GM19467 (cell line): ENCODE measurements around the gene ARID1B.
A peak's percentile ranks its signal among the peaks of the same experiment; 100 is the strongest.

Source experiments
- ATAC-seq: cut with Tn5 transposase; IDR thresholded peaks from one replicate; pipeline ENCODE4 v1.9.1; 2021; ENCODE audit warnings: mild to moderate bottlenecking, moderate library complexity; ENCODE audit not compliant: unreplicated experiment

Gene ARID1B

DNA sequence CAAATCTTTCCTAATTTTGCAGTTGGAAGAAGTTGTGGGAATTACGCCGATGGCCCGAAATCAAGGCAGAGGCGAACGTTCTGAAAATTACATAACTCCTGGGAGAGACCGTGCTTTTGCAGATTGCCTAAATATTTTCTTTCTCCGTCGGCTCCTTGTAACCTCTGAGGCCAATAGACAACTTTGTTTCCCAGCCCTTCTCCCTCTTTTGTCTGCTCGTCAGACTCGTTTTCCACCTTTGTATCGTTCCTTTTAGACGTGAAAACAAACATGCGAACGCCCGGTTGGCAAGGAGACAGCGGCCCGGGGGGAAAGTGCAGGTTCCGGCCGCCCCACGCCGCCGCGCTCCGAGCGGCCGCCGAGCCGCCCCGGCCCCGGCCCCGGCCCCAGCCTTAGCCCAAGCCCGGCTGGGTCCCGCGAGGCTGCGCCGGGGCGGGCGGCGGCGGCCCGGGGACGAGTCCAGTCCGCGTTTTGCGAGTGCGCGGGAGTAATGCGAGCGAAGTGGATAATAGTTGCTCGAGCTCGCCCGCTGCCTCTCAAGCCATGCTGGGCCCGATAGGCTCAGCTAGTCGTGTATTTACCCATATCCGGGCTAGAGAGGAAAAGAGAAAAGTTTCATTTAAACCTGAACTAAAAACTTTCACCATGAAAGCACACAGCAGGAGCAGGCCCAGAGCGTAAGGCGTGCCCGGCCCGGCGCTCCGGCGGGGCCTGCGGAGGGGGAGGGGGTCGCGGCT lies at the start of gene ARID1B:
Gene ARID1B (plus strand): TSS at position 539 of the 737 bp plus-strand sequence. CDS start 303 bp downstream, outside the sequence.
- peak; percentile 53 for ATAC-seq

DNA sequence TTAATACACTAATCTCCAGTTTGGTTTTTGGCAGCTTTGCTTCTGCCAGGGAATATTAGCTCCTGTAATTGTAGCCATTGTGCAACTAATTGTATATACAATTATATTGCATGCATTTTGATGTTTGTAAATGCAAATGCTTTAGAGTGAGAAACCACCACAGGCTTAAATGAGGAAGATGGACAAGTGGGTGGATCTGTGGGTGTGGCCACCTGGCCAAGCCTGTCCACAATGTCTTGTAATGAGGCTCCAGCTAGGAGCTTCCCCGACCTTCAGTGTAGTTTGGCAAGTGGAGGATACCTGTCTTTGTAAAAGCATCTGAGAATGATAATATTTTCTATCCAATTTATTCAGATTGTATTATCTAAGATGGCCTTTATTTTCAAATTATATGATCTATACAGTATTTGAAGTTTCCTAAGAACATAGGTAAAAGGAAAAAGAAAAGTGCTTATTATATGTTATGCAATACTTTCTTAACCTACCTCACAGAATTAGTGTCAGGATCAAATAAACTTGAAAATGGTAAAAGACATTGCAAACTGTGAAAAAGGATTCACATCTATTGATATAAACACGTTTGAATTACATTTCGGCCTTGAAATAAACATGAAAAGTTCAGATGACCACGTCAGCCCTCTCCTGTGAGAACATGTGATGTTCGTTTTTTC lies 49.3 kb upstream of the ARID1B start:
- ATAC-seq = no peak

DNA sequence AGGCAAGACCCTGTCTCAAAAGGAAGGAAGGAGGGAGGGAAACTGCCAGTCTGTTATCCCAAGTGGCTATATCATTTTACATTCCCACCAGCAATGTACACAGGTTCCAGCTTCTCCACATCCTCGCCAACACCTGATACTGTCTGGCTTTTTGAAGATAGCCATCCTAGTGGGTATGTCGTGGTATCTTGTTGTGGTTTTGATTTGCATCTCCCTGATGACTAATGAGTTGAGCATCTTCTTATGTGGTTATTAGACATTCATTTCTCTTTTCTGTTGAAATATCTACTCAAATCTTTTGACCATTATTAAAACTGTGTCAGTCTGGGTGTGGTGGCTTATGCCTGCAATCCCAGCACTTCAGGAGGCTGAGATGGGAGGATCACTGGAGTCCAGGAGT lies 47.9 kb upstream of the ARID1B start:
- ATAC-seq = no peak

DNA sequence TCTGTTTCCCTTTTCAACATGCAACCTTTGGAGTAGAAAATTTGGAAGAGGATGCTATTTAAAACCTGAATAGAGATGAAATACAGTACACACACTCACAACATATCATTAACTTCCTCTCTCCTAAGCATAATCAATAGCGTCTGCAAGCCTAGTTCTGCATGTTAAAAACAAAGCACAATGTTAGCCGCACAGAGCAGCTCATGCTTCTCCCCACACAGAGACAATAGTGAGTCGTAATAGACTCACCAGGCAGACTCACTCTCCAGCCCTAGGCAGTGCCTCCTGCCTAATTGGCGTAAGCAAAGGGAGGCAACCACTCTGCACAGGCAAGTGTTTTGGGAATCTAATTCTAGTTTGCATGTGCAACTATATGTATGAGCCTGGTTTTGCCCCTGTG lies 45.8 kb upstream of the ARID1B start:
- ATAC-seq = no peak

GRCh38 chr6:156735751-156736150 lies 41.4 kb upstream of the ARID1B start:
- no peak for ATAC-seq

GRCh38 chr6:156740604-156741003 lies 36.6 kb upstream of the ARID1B start:
- ATAC-seq = no peak

DNA sequence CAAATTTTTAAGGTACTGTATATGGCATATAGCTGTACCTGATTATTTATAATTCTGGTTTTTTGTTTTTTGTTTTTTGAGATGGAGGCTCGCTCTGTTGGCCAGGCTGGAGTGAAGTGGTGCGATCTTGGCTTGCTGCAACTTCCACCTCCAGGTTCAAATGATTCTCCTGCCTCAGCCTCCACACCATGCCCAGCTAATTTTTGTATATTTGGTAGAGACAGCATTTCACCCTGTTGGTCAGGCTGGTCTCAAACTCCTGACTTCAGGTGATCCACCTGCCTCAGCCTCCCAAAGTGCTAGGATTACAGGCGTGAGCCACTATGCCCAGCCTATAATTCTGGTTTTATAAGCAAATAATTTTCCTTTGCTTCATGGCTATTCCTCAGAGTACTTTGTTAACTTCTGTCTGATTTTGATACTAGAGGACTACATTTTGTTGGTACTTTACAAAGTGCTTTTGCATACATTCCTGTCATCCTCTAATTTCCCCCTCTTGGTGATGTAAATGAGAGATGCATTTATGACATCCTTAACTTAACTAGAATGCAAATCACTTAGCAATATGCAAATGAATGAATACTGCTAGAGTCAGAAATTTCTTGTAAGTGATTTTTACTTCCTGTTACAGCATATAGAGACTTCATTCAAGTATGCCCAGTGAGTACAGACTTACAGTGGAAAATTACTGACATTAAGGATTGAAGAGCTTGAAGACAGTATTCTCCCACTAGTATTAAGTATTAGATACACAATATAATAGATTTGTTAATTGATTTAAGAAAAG lies 35.7 kb upstream of the ARID1B start:
- ATAC-seq = no peak

DNA sequence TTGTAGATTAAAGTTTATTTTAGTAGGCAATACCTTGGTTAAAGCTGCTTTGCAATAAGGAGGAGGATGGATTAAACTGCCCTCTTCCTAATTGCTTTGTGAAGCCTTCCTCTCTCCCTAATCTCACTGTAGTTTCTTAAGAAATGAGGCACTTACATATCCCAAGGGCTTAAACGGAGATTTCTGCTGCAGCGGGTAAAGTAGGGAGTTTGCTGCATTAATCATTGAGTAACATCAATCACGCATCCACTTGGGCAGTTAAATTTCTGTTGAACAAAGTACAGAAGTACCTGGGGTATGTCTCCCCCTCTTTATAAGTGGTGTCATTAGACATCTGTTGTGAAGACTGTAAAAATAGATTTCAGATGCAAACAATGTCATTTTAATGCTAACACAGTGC lies 29.5 kb upstream of the ARID1B start:
- no peak for ATAC-seq

DNA sequence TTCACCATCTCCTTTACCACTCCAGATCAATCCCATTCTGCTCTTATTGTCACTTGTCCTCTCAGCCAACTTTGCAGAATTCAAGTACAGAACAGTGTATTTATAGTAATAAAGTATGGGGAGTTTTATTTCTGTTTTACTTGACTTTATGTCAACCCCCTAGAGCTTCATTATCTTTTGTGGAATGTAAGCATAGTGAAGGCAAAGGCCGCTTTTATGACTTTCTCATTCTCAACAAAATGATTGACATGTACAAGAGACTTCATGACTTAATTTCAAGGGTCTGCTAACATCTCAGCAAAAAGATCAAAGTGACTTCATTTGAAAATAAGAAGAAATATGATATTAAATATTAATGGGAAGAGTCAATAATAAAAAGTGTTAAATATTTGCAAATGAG lies 28.7 kb upstream of the ARID1B start:
- no peak for ATAC-seq

GRCh38 chr6:156752666-156753301 lies 24.4 kb upstream of the ARID1B start:
- no peak for ATAC-seq

DNA sequence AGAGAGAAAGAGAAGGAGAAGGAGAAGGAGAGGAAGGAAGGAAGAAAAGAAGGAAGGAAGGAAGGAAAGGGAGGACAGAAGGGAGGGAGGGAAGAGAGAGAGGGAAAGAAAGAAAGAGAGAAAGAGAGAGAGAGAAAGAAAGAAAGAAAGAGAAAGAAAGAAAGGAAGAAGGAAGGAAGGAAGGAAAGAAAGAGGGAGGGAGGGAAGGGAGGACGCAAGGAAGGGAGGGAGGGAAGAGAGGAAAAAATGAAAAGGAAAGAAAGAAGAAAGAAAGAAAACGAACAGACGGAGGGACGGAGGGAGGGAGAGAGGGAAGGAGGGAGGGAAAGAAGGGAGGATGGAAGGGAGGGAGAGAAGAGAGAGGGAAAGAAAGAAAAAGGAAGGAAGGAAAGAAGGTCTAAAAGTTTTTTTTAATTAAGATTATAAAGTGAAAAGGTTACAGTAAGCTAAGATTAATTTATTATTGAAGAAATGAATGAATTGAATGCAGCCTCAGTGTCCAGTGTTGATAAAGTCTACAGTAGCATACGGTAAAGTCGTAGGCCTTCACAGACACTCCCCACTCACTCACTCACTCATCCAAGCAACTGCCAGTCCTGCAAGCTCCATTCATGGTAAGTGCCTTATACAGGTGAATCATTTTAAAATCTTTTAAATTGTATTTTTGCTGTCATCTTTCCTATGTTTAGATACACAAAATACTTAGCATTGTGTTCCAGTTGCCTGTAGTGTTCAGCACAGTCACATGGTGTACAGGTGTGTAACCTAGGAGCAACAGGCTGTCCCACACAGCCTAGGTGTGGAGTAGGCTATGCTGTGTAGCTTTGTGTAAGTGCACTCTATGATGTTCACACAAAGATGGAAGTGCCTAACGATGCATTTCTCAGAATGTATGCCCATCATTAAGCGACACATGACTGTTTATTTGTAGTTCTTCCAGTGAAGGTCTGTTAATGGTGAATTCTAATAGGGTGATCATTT lies 20.3 kb upstream of the ARID1B start:
- ATAC-seq = no peak

DNA sequence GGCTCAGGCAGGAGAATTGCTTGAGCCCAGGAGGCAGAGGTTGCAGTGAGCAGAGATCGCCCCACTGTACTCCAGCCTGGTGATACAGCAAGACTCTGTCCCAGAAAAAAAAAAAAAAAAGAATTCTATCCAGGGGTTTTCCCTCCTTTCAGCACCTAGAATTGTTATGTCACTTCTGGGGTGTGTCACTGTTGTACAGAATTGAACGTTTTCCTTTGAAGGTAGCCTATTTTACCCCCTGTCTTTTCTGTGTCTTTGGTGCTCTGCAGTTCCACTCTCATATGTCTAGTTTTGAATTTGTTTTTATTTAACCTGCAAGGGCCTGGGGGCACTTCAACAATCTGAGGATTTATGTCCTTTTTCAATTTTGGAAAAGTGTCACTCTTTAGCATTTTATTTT lies 19.3 kb upstream of the ARID1B start:
- ATAC-seq = no peak

DNA sequence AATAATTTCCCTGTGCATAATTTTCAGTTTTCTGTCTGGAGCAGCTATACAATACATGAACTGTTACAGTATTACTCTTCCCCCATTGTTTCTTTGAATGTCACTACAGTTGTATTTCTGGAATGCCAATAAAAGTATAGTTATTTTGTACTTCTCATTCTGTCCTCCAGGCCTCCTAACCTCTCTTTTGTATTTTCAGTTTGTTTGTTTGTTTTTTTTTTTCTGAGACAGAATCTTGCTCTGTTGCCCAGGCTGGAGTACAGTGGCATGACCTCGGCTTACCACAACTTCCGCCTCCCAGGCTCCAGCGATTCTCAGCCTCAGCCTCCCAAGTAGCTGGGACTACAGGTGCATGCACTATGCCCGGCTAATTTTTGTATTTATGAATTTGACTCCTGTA lies 16.8 kb upstream of the ARID1B start:
- no peak for ATAC-seq

GRCh38 chr6:156762547-156762946 lies 14.6 kb upstream of the ARID1B start:
- no peak for ATAC-seq

GRCh38 chr6:156765117-156765516 lies 12.1 kb upstream of the ARID1B start:
- ATAC-seq = no peak

GRCh38 chr6:156767603-156768467 lies 9.3 kb upstream of the ARID1B start:
- peak; percentile 89 for ATAC-seq

- no peak for ATAC-seq
Observed at GRCh38 chr6:156771047-156771446, 6.1 kb upstream of the ARID1B start.

- no peak for ATAC-seq
Observed at GRCh38 chr6:156771761-156772160, 5.4 kb upstream of the ARID1B start.

DNA sequence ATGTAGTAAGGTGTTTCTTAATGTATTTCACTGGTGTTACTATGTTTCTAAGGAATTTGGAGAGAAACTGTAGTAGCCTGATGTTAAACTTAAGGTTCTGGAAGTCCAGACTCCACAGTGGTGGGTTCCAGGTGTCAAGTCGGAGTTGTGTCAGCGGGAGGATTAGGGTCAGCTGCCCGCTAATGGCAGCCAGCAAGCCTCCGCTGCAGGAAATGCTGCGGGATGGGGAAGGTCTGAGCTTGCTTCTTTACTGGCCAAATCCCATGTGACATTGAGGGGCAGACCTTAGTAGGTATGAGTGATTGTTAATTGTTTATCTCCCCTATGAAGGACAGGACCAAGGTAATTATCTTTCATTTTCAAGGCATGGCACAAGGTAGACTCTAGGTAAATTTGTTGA lies 3.7 kb upstream of the ARID1B start:
- no peak for ATAC-seq
